Gastrocnemius medialis (tissue), 4 donors: ENCODE results near the gene ABL1. TPM values are rescaled to one million over a fixed set of nuclear protein-coding genes. Genes with fewer than 3 reads are reported as not detected.
"Not testable (repeated sequence)": the region's sequence is repeated elsewhere in the genome, so short reads cannot be mapped to it uniquely, and the experiment has no call there.

Source experiments
- ATAC-seq, 2 donors: fragments of 150-250 bp; one replicate each; pipeline ENCODE4 v1.9.1; 2016
- DNase-seq, 2 donors: peaks; one replicate each; pipeline ENCODE4 v3.0.0-alpha.2; 2019
- H3K27ac ChIP-seq, 4 donors: fragments of 200-600 bp; sonication (generic); 1 replicate in 1 of 4; 2 replicates in 3 of 4; pipeline ENCODE4 v1.5.1; 2016 to 2018; ENCODE audit warnings: mild to moderate bottlenecking in 2 of 4, moderate library complexity in 1 of 4
- H3K27me3 ChIP-seq, 3 donors: fragments of 200-600 bp; sonication (generic) in 2 of 3; 1 replicate in 1 of 3; 2 replicates in 2 of 3; pipeline versions ENCODE4 v1.5.1 to v1.6.0; 2016 to 2019; ENCODE audit warnings: mild to moderate bottlenecking in 1 of 3, moderate library complexity in 1 of 3
- H3K36me3 ChIP-seq, 2 donors: fragments of 200-600 bp; sonication (generic) in 1 of 2; one replicate each; pipeline ENCODE4 v1.5.1; 2017 to 2018
- H3K4me1 ChIP-seq, 2 donors: fragments of 200-600 bp; sonication (generic) in 1 of 2; one replicate each; pipeline ENCODE4 v1.5.1; 2016 to 2017; ENCODE audit warnings: mild to moderate bottlenecking in 2 of 2
- H3K4me3 ChIP-seq, 4 donors: fragments of 200-600 bp; sonication (generic) in 3 of 4; 1 replicate in 1 of 4; 2 replicates in 3 of 4; pipeline ENCODE4 v1.5.1; 2016 to 2019; ENCODE audit warnings: mild to moderate bottlenecking in 2 of 4
- H3K9me3 ChIP-seq, 3 donors: fragments of 200-600 bp; sonication (generic) in 2 of 3; 1 replicate in 1 of 3; 2 replicates in 2 of 3; pipeline ENCODE4 v1.5.1; 2016 to 2019
- CTCF ChIP-seq, 5 experiments: fragments of 450-650 bp in 3 of 5; fragments of 200-600 bp in 2 of 5; sonication (generic) in 2 of 5; IDR thresholded peaks in 4 of 5; conservative IDR thresholded peaks in 1 of 5; 1 replicate in 4 of 5; 2 replicates in 1 of 5; pipeline ENCODE4 v1.5.1; 2016 to 2019; ENCODE audit warnings: antibody characterized with exemption in 5 of 5, mild to moderate bottlenecking in 3 of 5, moderate library complexity in 3 of 5
- POLR2A ChIP-seq, 2 donors: fragments of 450-650 bp; IDR thresholded peaks; one replicate each; pipeline ENCODE4 v1.6.1; 2017; ENCODE audit warnings: antibody characterized with exemption in 2 of 2, mild to moderate bottlenecking in 2 of 2, moderate library complexity in 2 of 2
- in situ Hi-C, 4 donors: fragments of 200-750 bp; cut with MboI; loops; one replicate each; pipeline versions ENCODE4 v1.15.0 to v1.8.0; 2017; ENCODE audit warnings: low sequenced_read_pairs in 4 of 4
- intact Hi-C: fragments of 100-400 bp; cut with DNase I; formaldehyde crosslinking; loops from one replicate; pipeline ENCODE4 v1.15.1; 2023; ENCODE audit warnings: low total_unique reads
- total RNA-seq, 4 donors: library from RNA; depleted of rRNA; stranded (reverse); fragments of >200 nt; gene quantifications; one replicate each; pipeline versions ENCODE4 v1.1.0 to v1.2.3, GENCODE V29; 2016

ABL1 gene
- total RNA-seq, 4 donors from 2014 or later: 22.8 to 55.5 (median 28.5) TPM

- intact Hi-C loops: loop anchor here (2.0 kb wide), 1 partner anchor 66 kb away; no protein-coding TSS in a partner anchor
- DNase-seq: no peak
- in situ Hi-C loops: no loop called here
- Histone ChIP-seq H3K27me3 (no peaks in the 10 kb centered on the region), H3K36me3 (no peaks in the 10 kb centered on the region), H3K9me3 (no peaks in the 10 kb centered on the region), H3K4me3 (peak overlapping the region; percentile 8 to 24 (median 10)), H3K27ac (peak overlapping the region; percentile 70 to 78 (median 78)), H3K4me1 (peaks cover 57 to 61% of the 10 kb centered on the region in 2 donors)
- no peak for ATAC-seq
- TF ChIP-seq POLR2A (IDR thresholded peaks at IDR 0.05) (no peak), CTCF (IDR thresholded peaks at IDR 0.05 in 4 of 5, conservative IDR thresholded peaks at IDR 0.05 in 1 of 5) (no peak)
These were observed 11.6 kb downstream of the ABL1 start for GRCh38 chr9:130846487-130847305.

- H3K4me3 ChIP-seq: no peak overlapping the region
- H3K27ac ChIP-seq: peak overlapping the region; percentile 72 to 78 (median 78)
- H3K36me3 ChIP-seq: no peaks in the 10 kb centered on the region
- intact Hi-C loops (loop anchor here (2.0 kb wide), 1 partner anchor 67 kb away; no protein-coding TSS in a partner anchor), in situ Hi-C loops (no loop called here)
- DNase-seq (peak; percentile 72 to 86), ATAC-seq (peak; percentile 80 to 88)
- H3K4me1 ChIP-seq: peaks cover 51 to 57% of the 10 kb centered on the region in 2 donors
- H3K27me3 ChIP-seq: no peaks in the 10 kb centered on the region
- H3K9me3 ChIP-seq: no peaks in the 10 kb centered on the region
- TF ChIP-seq CTCF (IDR thresholded peaks at IDR 0.05 in 4 of 5, conservative IDR thresholded peaks at IDR 0.05 in 1 of 5) (no peak), POLR2A (IDR thresholded peaks at IDR 0.05) (peak; percentile 18 to 44)
These were observed 12.5 kb downstream of the ABL1 start for GRCh38 chr9:130847306-130848217.

GRCh38 chr9:130848514-130848913 is 13.5 kb downstream of the ABL1 start:
- intact Hi-C loops, H3K27me3 ChIP-seq, DNase-seq, H3K36me3 ChIP-seq, H3K9me3 ChIP-seq, ATAC-seq, in situ Hi-C loops, H3K4me3 ChIP-seq: not testable (repeated sequence)
- peak overlapping the region; percentile 72 to 78 (median 78) for H3K27ac ChIP-seq
- peaks cover 41 to 48% of the 10 kb centered on the region in 2 donors for H3K4me1 ChIP-seq

- intact Hi-C loops (no loop called here), in situ Hi-C loops (no loop called here)
- H3K4me1 ChIP-seq: peaks cover 35 to 40% of the 10 kb centered on the region in 2 donors
- H3K4me3 ChIP-seq: no peak overlapping the region
- TF ChIP-seq POLR2A (IDR thresholded peaks at IDR 0.05) (no peak), CTCF (IDR thresholded peaks at IDR 0.05 in 4 of 5, conservative IDR thresholded peaks at IDR 0.05 in 1 of 5) (no peak)
- peaks cover 0 to 2% of the 10 kb centered on the region in 2 donors for H3K36me3 ChIP-seq
- H3K27me3 ChIP-seq: no peaks in the 10 kb centered on the region
- H3K27ac ChIP-seq: peak overlapping the region; percentile 31 to 77 (median 54)
- ATAC-seq (no peak), DNase-seq (no peak)
- H3K9me3 ChIP-seq: no peaks in the 10 kb centered on the region
These were observed 14.3 kb downstream of the ABL1 start for GRCh38 chr9:130849356-130849755.
